Stimulated activated CD4-positive, alpha-beta T cell treated with anti-CD3 and anti-CD28 coated beads, Interleukin-15, amount 100 ng/mL, for 1 hour (primary cell): Measurements from ENCODE around the gene SLC7A8.
"Not testable (repeated sequence)": the region's sequence is repeated elsewhere in the genome, so short reads cannot be mapped to it uniquely, and the experiment has no call there.

ENCODE experiments used
- DNase-seq, 2 donors: peaks; one replicate each; pipeline ENCODE4 v3.0.0-alpha.2; 2020; ENCODE audit warnings: low read depth in 1 of 2, low spot score in 1 of 2

Gene SLC7A8

GRCh38 chr14:23115039-23115731 lies 68.3 kb downstream of the SLC7A8 start:
- DNase-seq = no peak

- no peak for DNase-seq
Observed at GRCh38 chr14:23114669-23115038, 68.8 kb downstream of the SLC7A8 start.

- DNase-seq = no peak
Observed at GRCh38 chr14:23114120-23114458, 69.4 kb downstream of the SLC7A8 start.

- no peak for DNase-seq
Observed at GRCh38 chr14:23113431-23114119, 69.9 kb downstream of the SLC7A8 start.

- DNase-seq = no peak
Observed at GRCh38 chr14:23112359-23113178, 70.9 kb downstream of the SLC7A8 start.

- DNase-seq = no peak
Observed at GRCh38 chr14:23110579-23111365, 72.7 kb downstream of the SLC7A8 start.

GRCh38 chr14:23109769-23110168 lies 73.7 kb downstream of the SLC7A8 start:
- DNase-seq = no peak

- DNase-seq = not testable (repeated sequence)
Observed at GRCh38 chr14:23108169-23108568, 75.3 kb downstream of the SLC7A8 start.

- not testable (repeated sequence) for DNase-seq
Observed at GRCh38 chr14:23107620-23108019, 75.8 kb downstream of the SLC7A8 start.

- no peak for DNase-seq
Observed at GRCh38 chr14:23106747-23107045, 76.8 kb downstream of the SLC7A8 start.

GRCh38 chr14:23105348-23105824 lies 78.1 kb downstream of the SLC7A8 start:
- DNase-seq = no peak

- DNase-seq = no peak
Observed at GRCh38 chr14:23104591-23105347, 78.7 kb downstream of the SLC7A8 start, which contains the start of gene CIROP. TSS of gene CIROP (minus strand) at chr14:23104989. CDS start at chr14:23104920, 69 bp downstream.

- no peak for DNase-seq
Observed at GRCh38 chr14:23104070-23104590, 79.3 kb downstream of the SLC7A8 start.

GRCh38 chr14:23103581-23103980 lies 79.9 kb downstream of the SLC7A8 start:
- DNase-seq = no peak

GRCh38 chr14:23102801-23103200 lies 80.7 kb downstream of the SLC7A8 start:
- DNase-seq = no peak

GRCh38 chr14:23101986-23102625 lies 81.4 kb downstream of the SLC7A8 start:
- DNase-seq = no peak

GRCh38 chr14:23101213-23101970 lies 82.1 kb downstream of the SLC7A8 start:
- DNase-seq = no peak

GRCh38 chr14:23099212-23099861 lies 84.1 kb downstream of the SLC7A8 start:
- no peak for DNase-seq

- DNase-seq = no peak
Observed at GRCh38 chr14:23097786-23098185, 85.7 kb downstream of the SLC7A8 start.
